SK-N-SH (cell line): Measurements from ENCODE around the gene FAM168A. TPM values are rescaled to one million over a fixed set of nuclear protein-coding genes. Genes with fewer than 3 reads are reported as not detected.

Experiments
- CTCF ChIA-PET: fragments of 300-600, 350-600 bp; formaldehyde crosslinking; extraction: SDS; loops from one replicate; lab custom pipeline; 2021; lab: Yijun Ruan, JAX
- POLR2A ChIA-PET: fragments of 350-600 bp; sonication (Branson Sonifier 250); formaldehyde crosslinking; extraction: SDS; loops from one replicate; lab custom pipeline; 2020; ENCODE audit warnings: antibody characterized with exemption, inconsistent platforms; lab: Yijun Ruan, JAX
- DNase-seq: peaks from one replicate; pipeline ENCODE4 v3.0.0; 2012
- H2AFZ ChIP-seq: fragments of 200-600 bp; sonication (generic); 2 replicates; pipeline ENCODE4 v1.8.1; 2016; ENCODE audit warnings: antibody characterized with exemption, mild to moderate bottlenecking, low read depth
- H3F3A ChIP-seq: fragments of 200-600 bp; sonication (generic); replicated peaks from 2 replicates; pipeline ENCODE3; 2016; ENCODE audit warnings: antibody characterized with exemption, mild to moderate bottlenecking; ENCODE audit not compliant: insufficient read depth
- H3K27ac ChIP-seq, 2 experiments: fragments of 200-500 bp in 1 of 2; fragments of 200-600 bp in 1 of 2; sonication (Bioruptor generic) in 1 of 2; sonication (generic), shearing (Covaris generic) in 1 of 2; 2 replicates each; pipeline versions ENCODE4 v1.5.1 to v1.6.1; 2014 to 2016; ENCODE audit warnings: low read depth in 2 of 2, inconsistent platforms in 1 of 2, low read length in 1 of 2, mild to moderate bottlenecking in 1 of 2, mixed read lengths in 1 of 2
- H3K27me3 ChIP-seq: fragments of 200-600 bp; sonication (generic), shearing (Covaris generic); 2 replicates; pipeline ENCODE4 v1.6.1; 2016; ENCODE audit warnings: mixed run types; ENCODE audit not compliant: insufficient read depth
- H3K36me3 ChIP-seq, 2 experiments: fragments of 200-500 bp in 1 of 2; fragments of 200-600 bp in 1 of 2; sonication (Bioruptor generic) in 1 of 2; sonication (generic) in 1 of 2; replicated peaks in 1 of 2; 2 replicates each; pipeline versions ENCODE3 to v1.5.1; 2014 to 2016; ENCODE audit warnings: low read length in 1 of 2, mild to moderate bottlenecking in 1 of 2; ENCODE audit not compliant: insufficient read depth in 2 of 2, control insufficient read depth in 1 of 2
- H3K4me1 ChIP-seq, 2 experiments: fragments of 200-500 bp in 1 of 2; fragments of 200-600 bp in 1 of 2; sonication (Bioruptor generic) in 1 of 2; sonication (generic), shearing (Covaris generic) in 1 of 2; 2 replicates each; pipeline versions ENCODE4 v1.5.1 to v1.6.1; 2014 to 2016; ENCODE audit warnings: low read depth in 1 of 2, low read length in 1 of 2, mixed run types in 1 of 2; ENCODE audit not compliant: insufficient read depth in 2 of 2, control insufficient read depth in 1 of 2
- H3K4me2 ChIP-seq: fragments of 200-600 bp; sonication (generic), shearing (Covaris generic); 2 replicates; pipeline ENCODE4 v1.6.1; 2017; ENCODE audit warnings: mixed run types
- H3K4me3 ChIP-seq, 2 experiments: fragments of 200-500 bp in 1 of 2; fragments of 200-600 bp in 1 of 2; sonication (Bioruptor generic) in 1 of 2; sonication (generic), shearing (Covaris generic) in 1 of 2; 2 replicates each; pipeline versions ENCODE4 v1.5.1 to v1.8.1; 2014 to 2016; ENCODE audit warnings: low read depth in 2 of 2, inconsistent platforms in 1 of 2, low read length in 1 of 2, mild to moderate bottlenecking in 1 of 2, mixed read lengths in 1 of 2, moderate library complexity in 1 of 2
- H3K79me2 ChIP-seq: fragments of 200-600 bp; sonication (generic); 2 replicates; pipeline ENCODE4 v1.8.1; 2017; ENCODE audit warnings: mild to moderate bottlenecking; ENCODE audit not compliant: insufficient read depth
- H3K9ac ChIP-seq: fragments of 200-600 bp; sonication (generic); 2 replicates; pipeline ENCODE4 v1.6.1; 2017; ENCODE audit warnings: mixed run types
- H3K9me2 ChIP-seq: fragments of 200-600 bp; sonication (generic); 2 replicates; pipeline ENCODE4 v1.6.1; 2017; ENCODE audit warnings: mixed run types
- H3K9me3 ChIP-seq: fragments of 200-600 bp; sonication (generic); 2 replicates; pipeline ENCODE4 v1.6.1; 2017; ENCODE audit warnings: mixed run types, mild to moderate bottlenecking, moderate library complexity
- H4K20me1 ChIP-seq: fragments of 200-600 bp; sonication (generic); 2 replicates; pipeline ENCODE4 v1.6.1; 2017; ENCODE audit warnings: mild to moderate bottlenecking, mixed run types; ENCODE audit not compliant: insufficient read depth
- CTCF ChIP-seq: fragments of 200-600 bp; sonication (generic); IDR thresholded peaks from 2 replicates; pipeline ENCODE4 v1.6.1; 2017; ENCODE audit warnings: antibody characterized with exemption, mild to moderate bottlenecking, moderate library complexity
- EP300 ChIP-seq, 2 experiments: IDR thresholded peaks; 2 replicates each; pipeline versions ENCODE4 v1.4.0 to v1.6.1; 2012; ENCODE audit warnings: borderline replicate concordance in 1 of 2, low read depth in 1 of 2, low read length in 1 of 2
- PBX3 ChIP-seq: IDR thresholded peaks from 2 replicates; pipeline ENCODE4; 2012
- RAD21 ChIP-seq: IDR thresholded peaks from 2 replicates; pipeline ENCODE4 v1.6.1; 2012; ENCODE audit warnings: mild to moderate bottlenecking, low read length
- SMC3 ChIP-seq: IDR thresholded peaks from 2 replicates; pipeline ENCODE4 v1.6.1; 2012; ENCODE audit warnings: low read depth, low read length, improper control_type of control experiment
- ZBTB33 ChIP-seq: IDR thresholded peaks from 2 replicates; pipeline ENCODE4 v1.4.0; 2012; ENCODE audit warnings: low read depth, borderline replicate concordance
- WGBS: methylation state at CpG from one replicate; pipeline ENCODE4 v1.1.6; 2017; ENCODE audit warnings: low lambda C conversion rate; 5-methylcytosine and 5-hydroxymethylcytosine counted together
- polyA plus RNA-seq, 3 experiments: library from polyadenylated mRNA; depleted of rRNA; stranded (reverse); fragments of >200 nt; gene quantifications; 2 replicates each; pipeline ENCODE4 v1.2.3, GENCODE V29; 2012

Gene FAM168A
- polyA plus RNA-seq, 1 of the 3 experiments (the other 2 are of a cell fraction): 17.8 TPM

GRCh38 chr11:73360743-73361369, 237.1 kb downstream of the FAM168A start:
- Histone ChIP-seq H3K4me1 (peaks cover 0 to 10% of the 10 kb centered on the region in 2 experiments; a peak in 1 of 4 replicates), H3K4me3 (no peak overlapping the region), H3K27ac (no peak overlapping the region), H2AFZ (no peak overlapping the region), H3K9me2 (no peaks in the 10 kb centered on the region), H4K20me1 (no peaks in the 10 kb centered on the region), H3K9ac (no peak overlapping the region), H3F3A (no peaks in the 10 kb centered on the region), H3K36me3 (peaks cover 32 to 85% of the 10 kb centered on the region in 2 experiments), H3K79me2 (no peaks in the 10 kb centered on the region), H3K27me3 (no peaks in the 10 kb centered on the region), H3K4me2 (no peak overlapping the region), H3K9me3 (no peaks in the 10 kb centered on the region)
- CTCF ChIA-PET: interaction anchor here (0.6 to 22.4 kb wide), 9 partner anchors 6 to 300 kb away, joined by 3 to 313 read pairs (median 11); partner anchors contain the start of gene RELT
- POLR2A ChIA-PET: no interaction called here
- DNase-seq: no peak
- 98% methylated on average over 8 of the region's 8 CpGs for WGBS
- TF ChIP-seq ZBTB33 (no peak), EP300 (IDR thresholded peaks at IDR 0.05; ENCODE audit: borderline replicate concordance in 1 of 2, low read depth in 1 of 2, low read length in 1 of 2) (no peak), RAD21 (no peak)

GRCh38 chr11:73359930-73360742, 237.8 kb downstream of the FAM168A start:
- Histone ChIP-seq H4K20me1 (peaks cover 1% of the 10 kb centered on the region; the same call in 1 of the 2 replicates), H3K79me2 (no peaks in the 10 kb centered on the region), H3K27me3 (no peaks in the 10 kb centered on the region), H3K36me3 (peaks cover 34 to 84% of the 10 kb centered on the region in 2 experiments), H2AFZ (no peak overlapping the region), H3K9me3 (no peaks in the 10 kb centered on the region), H3K4me1 (peaks cover 0 to 4% of the 10 kb centered on the region in 2 experiments; a peak in 1 of 4 replicates), H3K4me3 (no peak overlapping the region; a peak in 1 of 4 replicates), H3F3A (no peaks in the 10 kb centered on the region), H3K9ac (no peak overlapping the region)
- ChIA-PET POLR2A (no interaction called here), CTCF (interaction anchor here (0.5 to 22.4 kb wide), 15 partner anchors 5 to 301 kb away, joined by 3 to 313 read pairs (median 6); partner anchors contain the start of genes ARHGEF17 and RELT)
- DNase-seq: peak; percentile 78
- 92% methylated on average over 18 of the region's 19 CpGs for WGBS
- TF ChIP-seq CTCF (peak; percentile 54), PBX3 (no peak), SMC3 (0 out of 2 replicates have a peak, but pooled peaks have one; percentile 10), RAD21 (peak; percentile 57)
- TF ChIP-seq, all 33 proteins: peak for 3
- Histone ChIP-seq H3K4me2 (no peak overlapping the region), H3K9me2 (no peaks in the 10 kb centered on the region), H3K27ac (no peak overlapping the region; a peak in 1 of 4 replicates)
